Stimulated activated CD8-positive, alpha-beta memory T cell treated with anti-CD3 and anti-CD28 coated beads, Interleukin-4, amount 100 ng/mL, for 4 hours (primary cell): ENCODE results near the gene BCOR.

Experiments
- DNase-seq, 2 donors: peaks; one replicate each; pipeline ENCODE4 v3.0.0-alpha.2; 2020; ENCODE audit warnings: low read depth in 2 of 2, low spot score in 1 of 2

Gene BCOR

GRCh38 chrX:40006106-40007017 lies 91.4 kb downstream of the BCOR start:
- DNase-seq = no peak

- DNase-seq = no peak
These were observed 92.3 kb downstream of the BCOR start for GRCh38 chrX:40005292-40006011.

GRCh38 chrX:40004921-40005291 lies 92.9 kb downstream of the BCOR start:
- no peak for DNase-seq

GRCh38 chrX:40004246-40004535 lies 93.6 kb downstream of the BCOR start:
- DNase-seq = no peak

- DNase-seq = no peak
These were observed 94.1 kb downstream of the BCOR start for GRCh38 chrX:40003428-40004245.

DNA sequence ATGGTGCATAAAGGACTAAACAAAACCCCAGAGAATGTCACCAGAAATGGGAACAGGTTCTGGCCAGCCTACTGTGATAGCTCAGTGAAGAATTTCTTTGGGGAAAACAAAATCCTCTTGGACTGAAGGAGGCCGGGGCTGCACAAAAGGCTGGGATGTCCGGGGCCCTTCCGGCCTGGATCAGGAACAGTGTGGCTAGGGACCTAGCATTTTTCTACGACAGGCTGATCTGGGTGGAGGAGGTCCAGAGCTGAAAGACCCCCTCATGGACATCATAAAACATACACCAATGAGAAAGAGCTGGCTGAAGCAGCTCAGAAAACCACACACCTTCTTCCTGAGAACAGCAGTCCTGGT lies 94.7 kb downstream of the BCOR start:
- no peak for DNase-seq
